ENCODE measurements around the gene HCN1.

DNA sequence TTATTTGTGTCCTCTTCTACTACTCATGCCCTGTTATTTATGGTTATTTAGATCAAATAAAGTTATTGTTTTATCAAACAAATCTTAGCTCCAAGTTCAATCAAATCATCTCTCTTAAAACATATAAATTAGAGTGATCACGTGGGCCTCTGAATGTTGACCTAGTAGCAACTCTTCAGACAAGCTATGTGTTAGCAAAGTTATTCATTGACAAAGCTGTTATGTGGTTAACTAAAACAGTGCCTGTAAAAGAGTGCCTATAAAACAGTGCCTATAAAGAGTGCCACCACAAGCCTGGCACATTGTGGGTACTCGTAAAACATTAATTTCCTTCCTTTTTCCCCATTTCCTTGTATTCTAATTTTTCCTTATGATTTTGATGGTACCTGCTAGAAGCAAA is 421.9 kb downstream of the HCN1 start:
- TF ChIP-seq, protein P1, sequence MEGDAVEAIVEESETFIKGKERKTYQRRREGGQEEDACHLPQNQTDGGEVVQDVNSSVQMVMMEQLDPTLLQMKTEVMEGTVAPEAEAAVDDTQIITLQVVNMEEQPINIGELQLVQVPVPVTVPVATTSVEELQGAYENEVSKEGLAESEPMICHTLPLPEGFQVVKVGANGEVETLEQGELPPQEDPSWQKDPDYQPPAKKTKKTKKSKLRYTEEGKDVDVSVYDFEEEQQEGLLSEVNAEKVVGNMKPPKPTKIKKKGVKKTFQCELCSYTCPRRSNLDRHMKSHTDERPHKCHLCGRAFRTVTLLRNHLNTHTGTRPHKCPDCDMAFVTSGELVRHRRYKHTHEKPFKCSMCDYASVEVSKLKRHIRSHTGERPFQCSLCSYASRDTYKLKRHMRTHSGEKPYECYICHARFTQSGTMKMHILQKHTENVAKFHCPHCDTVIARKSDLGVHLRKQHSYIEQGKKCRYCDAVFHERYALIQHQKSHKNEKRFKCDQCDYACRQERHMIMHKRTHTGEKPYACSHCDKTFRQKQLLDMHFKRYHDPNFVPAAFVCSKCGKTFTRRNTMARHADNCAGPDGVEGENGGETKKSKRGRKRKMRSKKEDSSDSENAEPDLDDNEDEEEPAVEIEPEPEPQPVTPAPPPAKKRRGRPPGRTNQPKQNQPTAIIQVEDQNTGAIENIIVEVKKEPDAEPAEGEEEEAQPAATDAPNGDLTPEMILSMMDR (IDR thresholded peaks at IDR 0.05) = no peak
- no peak for TF ChIP-seq POLR2A (IDR thresholded peaks at IDR 0.05)
